GM20431 (cell line): Measurements from ENCODE around the gene ABCA7.
"Not testable (repeated sequence)": the region's sequence is repeated elsewhere in the genome, so short reads cannot be mapped to it uniquely, and the experiment has no call there.

ENCODE experiments used
- in situ Hi-C: fragments of 300-500 bp; cut with MseI, MboI; formaldehyde crosslinking; loops from one replicate; pipeline ENCODE4 v1.15.0; 2020; ENCODE audit warnings: low sequenced_read_pairs; ENCODE audit not compliant: unreplicated experiment

ABCA7 gene

GRCh38 chr19:1015061-1015781 lies 24.7 kb upstream of the ABCA7 start:
- in situ Hi-C loops = no loop called here

- in situ Hi-C loops = no loop called here
These were observed 23.9 kb upstream of the ABCA7 start for GRCh38 chr19:1015782-1016646.

- in situ Hi-C loops = no loop called here
These were observed 23.2 kb upstream of the ABCA7 start for GRCh38 chr19:1016647-1017114.

- in situ Hi-C loops = no loop called here
These were observed 22.6 kb upstream of the ABCA7 start for GRCh38 chr19:1017115-1017905.

GRCh38 chr19:1017906-1018305 lies 22.0 kb upstream of the ABCA7 start:
- in situ Hi-C loops = no loop called here

- in situ Hi-C loops = no loop called here
These were observed 21.5 kb upstream of the ABCA7 start for GRCh38 chr19:1018393-1018792.

- in situ Hi-C loops = no loop called here
These were observed 20.8 kb upstream of the ABCA7 start for GRCh38 chr19:1018932-1019615.

- in situ Hi-C loops = no loop called here
These were observed 20.3 kb upstream of the ABCA7 start for GRCh38 chr19:1019616-1019961.

GRCh38 chr19:1019980-1020867 lies 19.7 kb upstream of the ABCA7 start:
- in situ Hi-C loops = no loop called here

- in situ Hi-C loops = no loop called here
These were observed 19.0 kb upstream of the ABCA7 start, which contains the start of gene TMEM259 for GRCh38 chr19:1020868-1021425. TMEM259 (minus strand) TSS chr19:1021123; CDS start chr19:1020996, 127 bp downstream.

- in situ Hi-C loops = not testable (repeated sequence)
These were observed 16.1 kb upstream of the ABCA7 start for GRCh38 chr19:1023883-1024188.

- in situ Hi-C loops = not testable (repeated sequence)
These were observed 14.8 kb upstream of the ABCA7 start for GRCh38 chr19:1025080-1025479.

- in situ Hi-C loops = no loop called here
These were observed 13.7 kb upstream of the ABCA7 start, which contains the start of gene CNN2 for GRCh38 chr19:1025960-1026782. CNN2 (plus strand) TSS chr19:1026608; CDS start chr19:1026662, 54 bp downstream.

- in situ Hi-C loops = no loop called here
These were observed 12.9 kb upstream of the ABCA7 start for GRCh38 chr19:1026783-1027649.

- in situ Hi-C loops = no loop called here
These were observed 12.3 kb upstream of the ABCA7 start for GRCh38 chr19:1027650-1028061.

GRCh38 chr19:1028062-1028926 lies 11.6 kb upstream of the ABCA7 start:
- in situ Hi-C loops = no loop called here
